ENCODE data around the gene LRRC34. TPM values are rescaled to one million over a fixed set of nuclear protein-coding genes. Genes with fewer than 3 reads are reported as not detected.

Gene LRRC34
- total and polyA plus RNA-seq, 4 experiments from 2014 or later, result 0.33 to 0.98 (median 0.42) TPM

DNA sequence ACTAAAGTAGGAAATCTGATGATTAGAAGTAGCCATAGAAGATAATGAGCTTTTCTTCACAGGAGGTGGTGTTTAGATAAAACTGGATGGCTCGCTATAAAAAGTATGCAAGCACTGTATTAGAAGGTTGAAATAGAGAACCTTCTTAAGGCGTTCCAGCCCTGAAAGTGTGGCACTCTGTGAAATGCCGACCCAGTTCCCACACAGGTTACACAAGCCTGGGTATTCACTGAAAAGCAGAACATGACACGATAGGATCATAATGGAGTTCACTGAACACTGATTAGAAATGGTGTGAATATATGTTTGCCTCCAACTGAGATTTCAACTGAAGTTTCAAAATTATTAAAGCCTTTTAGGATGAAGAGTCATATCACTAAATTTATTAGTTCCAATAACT, 15.0 kb upstream of the LRRC34 start:
- Histone ChIP-seq H3K9me3 (ENCODE audit: control insufficient read depth in 1 of 2, low read length in 2 of 2) (no peaks in the 10 kb centered on the region), H3K4me1 (ENCODE audit: insufficient read depth, low read length) (no peaks in the 10 kb centered on the region), H3K4me3 (ENCODE audit: low read length in 2 of 2) (no peak overlapping the region), H3K27ac (ENCODE audit: low read depth, low read length) (no peak overlapping the region), H3K36me3 (ENCODE audit: insufficient read depth, low read length) (no peaks in the 10 kb centered on the region), H3K27me3 (ENCODE audit: insufficient read depth, low read length) (no peaks in the 10 kb centered on the region)
- Mint-ChIP-seq H3K27ac (no peak overlapping the region), H3K4me3 (no peak overlapping the region), H3K27me3 (peaks cover 6 to 17% of the 10 kb centered on the region in 2 donors), H3K36me3 (no peaks in the 10 kb centered on the region), H3K4me1 (no peaks in the 10 kb centered on the region), H3K9me3 (no peaks in the 10 kb centered on the region)
- no peak for DNase-seq
- intact Hi-C loops (cut with micrococcal nuclease), result no loop called here
- POLR2A ChIA-PET (ENCODE audit: partially characterized antibody), result no interaction called here
- CTCF ChIA-PET (ENCODE audit: partially characterized antibody), result no interaction called here

DNA sequence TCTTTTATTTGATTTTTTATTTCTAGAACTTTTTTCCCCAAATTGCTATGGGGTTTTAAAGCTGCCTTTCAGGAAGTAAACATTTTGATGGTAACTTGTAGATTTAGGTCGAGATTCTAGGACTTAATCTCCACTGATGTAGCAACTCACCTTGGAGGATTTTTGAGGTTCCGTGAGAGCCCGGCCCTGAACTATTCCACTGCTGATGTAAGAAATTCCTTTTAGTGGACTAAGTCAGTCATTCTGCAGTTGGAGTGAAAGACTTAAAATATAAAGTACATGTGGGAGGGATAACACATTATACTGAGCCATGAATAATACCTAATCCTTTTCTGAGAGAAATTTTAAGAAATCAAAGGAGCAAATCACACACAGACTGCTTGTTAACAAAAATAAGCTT, 12.6 kb upstream of the LRRC34 start:
- ChIA-PET POLR2A (ENCODE audit: partially characterized antibody) (no interaction called here), CTCF (ENCODE audit: partially characterized antibody) (interaction anchor here (0.7 to 0.9 kb wide), 2 partner anchors 14 to 38 kb away, joined by 3 read pairs; no protein-coding TSS in a partner anchor)
- Histone ChIP-seq H3K4me3 (ENCODE audit: low read length in 2 of 2) (no peak overlapping the region), H3K36me3 (ENCODE audit: insufficient read depth, low read length) (no peaks in the 10 kb centered on the region), H3K4me1 (ENCODE audit: insufficient read depth, low read length) (no peaks in the 10 kb centered on the region), H3K27ac (ENCODE audit: low read depth, low read length) (no peak overlapping the region), H3K27me3 (ENCODE audit: insufficient read depth, low read length) (no peaks in the 10 kb centered on the region), H3K9me3 (ENCODE audit: control insufficient read depth in 1 of 2, low read length in 2 of 2) (no peaks in the 10 kb centered on the region)
- no peak for DNase-seq
- intact Hi-C loops (cut with micrococcal nuclease), result no loop called here
- Mint-ChIP-seq H3K4me1 (no peaks in the 10 kb centered on the region), H3K27ac (no peak overlapping the region), H3K4me3 (no peak overlapping the region), H3K9me3 (no peaks in the 10 kb centered on the region), H3K36me3 (no peaks in the 10 kb centered on the region), H3K27me3 (peaks cover 14 to 16% of the 10 kb centered on the region in 2 donors)

GRCh38 chr3:169822983-169823382, 10.3 kb upstream of the LRRC34 start:
- ChIA-PET CTCF (ENCODE audit: partially characterized antibody) (interaction anchor here (1.0 to 1.5 kb wide), 2 partner anchors 64 to 989 kb away, joined by 3 read pairs; no protein-coding TSS in a partner anchor), POLR2A (ENCODE audit: partially characterized antibody) (interaction anchor here (1.3 kb wide), 1 partner anchor 10 kb away, joined by 3 read pairs; the partner anchor contains the start of genes LRRC34 and LRRIQ4)
- Histone ChIP-seq H3K9me3 (ENCODE audit: control insufficient read depth in 1 of 2, low read length in 2 of 2) (no peaks in the 10 kb centered on the region), H3K27me3 (ENCODE audit: insufficient read depth, low read length) (no peaks in the 10 kb centered on the region), H3K4me1 (ENCODE audit: insufficient read depth, low read length) (no peaks in the 10 kb centered on the region), H3K36me3 (ENCODE audit: insufficient read depth, low read length) (no peaks in the 10 kb centered on the region), H3K4me3 (ENCODE audit: low read length in 2 of 2) (no peak overlapping the region), H3K27ac (ENCODE audit: low read depth, low read length) (no peak overlapping the region)
- no peaks in the 10 kb centered on the region for H3K4me1 Mint-ChIP-seq
- H3K36me3 Mint-ChIP-seq, result no peaks in the 10 kb centered on the region
- no peak for DNase-seq
- H3K27me3 Mint-ChIP-seq, result peaks cover 16 to 27% of the 10 kb centered on the region in 2 donors
- no peaks in the 10 kb centered on the region for H3K9me3 Mint-ChIP-seq
- intact Hi-C loops (cut with micrococcal nuclease), result no loop called here
- H3K27ac Mint-ChIP-seq, result no peak overlapping the region
- H3K4me3 Mint-ChIP-seq, result no peak overlapping the region

- no peaks in the 10 kb centered on the region for H3K4me1 Mint-ChIP-seq
- no peaks in the 10 kb centered on the region for H3K4me1 ChIP-seq (ENCODE audit: insufficient read depth, low read length)
- no peaks in the 10 kb centered on the region for H3K9me3 ChIP-seq (ENCODE audit: control insufficient read depth in 1 of 2, low read length in 2 of 2)
- peaks cover 0 to 3% (median 0%) of the 10 kb centered on the region in 8 donors for H3K9me3 Mint-ChIP-seq
- no peak overlapping the region for H3K27ac ChIP-seq (ENCODE audit: low read depth, low read length)
- no peak overlapping the region for H3K4me3 ChIP-seq (ENCODE audit: low read length in 2 of 2)
- H3K27me3 ChIP-seq (ENCODE audit: insufficient read depth, low read length), result no peaks in the 10 kb centered on the region
- peaks cover 17 to 28% of the 10 kb centered on the region in 2 donors for H3K27me3 Mint-ChIP-seq
- H3K36me3 ChIP-seq (ENCODE audit: insufficient read depth, low read length), result no peaks in the 10 kb centered on the region
- H3K4me3 Mint-ChIP-seq, result no peak overlapping the region
- no peak overlapping the region for H3K27ac Mint-ChIP-seq
- CTCF ChIA-PET (ENCODE audit: partially characterized antibody), result interaction anchor here (1.0 to 1.5 kb wide), 2 partner anchors 64 to 990 kb away, joined by 3 read pairs; no protein-coding TSS in a partner anchor
- no peaks in the 10 kb centered on the region for H3K36me3 Mint-ChIP-seq
- intact Hi-C loops (cut with micrococcal nuclease), result no loop called here
- no peak for DNase-seq
- POLR2A ChIA-PET (ENCODE audit: partially characterized antibody), result interaction anchor here (1.3 kb wide), 1 partner anchor 10 kb away, joined by 3 read pairs; the partner anchor contains the start of genes LRRC34 and LRRIQ4
These were observed 9.8 kb upstream of the LRRC34 start for GRCh38 chr3:169822540-169822939.

DNA sequence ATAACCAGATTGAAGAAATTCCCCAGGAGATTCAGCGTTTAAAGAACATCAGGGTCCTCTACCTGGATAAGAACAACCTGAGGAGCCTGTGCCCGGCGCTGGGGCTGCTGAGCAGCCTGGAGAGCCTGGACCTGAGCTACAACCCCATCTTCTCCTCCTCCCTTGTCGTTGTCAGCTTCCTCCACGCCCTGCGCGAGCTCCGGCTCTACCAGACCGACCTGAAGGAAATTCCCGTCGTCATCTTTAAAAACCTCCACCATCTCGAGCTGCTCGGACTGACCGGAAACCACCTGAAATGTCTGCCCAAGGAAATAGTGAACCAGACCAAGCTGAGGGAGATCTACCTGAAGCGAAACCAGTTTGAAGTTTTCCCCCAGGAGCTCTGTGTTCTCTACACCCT, 9.4 kb upstream of the LRRC34 start:
- no peaks in the 10 kb centered on the region for H3K9me3 ChIP-seq (ENCODE audit: control insufficient read depth in 1 of 2, low read length in 2 of 2)
- H3K36me3 Mint-ChIP-seq, result no peaks in the 10 kb centered on the region

DNA sequence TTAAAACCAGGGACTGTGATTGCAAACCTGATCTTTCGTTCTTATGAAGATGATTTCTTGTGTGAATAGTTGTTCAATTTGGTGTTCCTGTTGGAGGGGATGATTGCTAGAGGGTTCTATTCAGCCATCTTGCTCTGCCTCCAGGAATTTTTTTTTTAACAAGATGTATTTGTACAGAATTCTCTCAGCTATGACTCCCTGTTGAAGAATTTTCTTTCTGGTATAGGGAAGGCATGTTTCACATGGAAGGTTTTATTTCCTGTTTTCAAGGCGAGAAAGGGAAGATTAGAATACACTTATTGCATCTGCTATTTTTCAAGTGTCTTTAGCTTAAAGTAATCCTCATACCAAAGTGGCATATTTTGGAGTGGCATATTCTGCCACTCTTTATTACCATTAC, 5.6 kb upstream of the LRRC34 start:
- peaks cover 9% of the 10 kb centered on the region for H3K4me1 ChIP-seq (ENCODE audit: insufficient read depth, low read length)
- no peak overlapping the region for H3K27ac Mint-ChIP-seq
- ChIA-PET CTCF (ENCODE audit: partially characterized antibody) (interaction anchor here (1.1 kb wide), 1 partner anchor 26 kb away, joined by 3 read pairs; no protein-coding TSS in a partner anchor), POLR2A (ENCODE audit: partially characterized antibody) (no interaction called here)
- H3K4me3 ChIP-seq (ENCODE audit: low read length in 2 of 2), result no peak overlapping the region
- intact Hi-C loops (cut with micrococcal nuclease), result no loop called here
- peaks cover 13 to 24% of the 10 kb centered on the region in 2 donors for H3K27me3 Mint-ChIP-seq
- H3K9me3 ChIP-seq (ENCODE audit: control insufficient read depth in 1 of 2, low read length in 2 of 2), result peaks cover 0 to 8% of the 10 kb centered on the region in 2 donors
- no peak for DNase-seq
- no peaks in the 10 kb centered on the region for H3K27me3 ChIP-seq (ENCODE audit: insufficient read depth, low read length)
- peaks cover 0 to 5% of the 10 kb centered on the region in 2 donors for H3K36me3 Mint-ChIP-seq
- no peak overlapping the region for H3K27ac ChIP-seq (ENCODE audit: low read depth, low read length)
- peaks cover 8 to 12% (median 10%) of the 10 kb centered on the region in 4 donors for H3K4me1 Mint-ChIP-seq
- no peak overlapping the region for H3K4me3 Mint-ChIP-seq
- peaks cover 0 to 22% (median 12%) of the 10 kb centered on the region in 8 donors for H3K9me3 Mint-ChIP-seq
- H3K36me3 ChIP-seq (ENCODE audit: insufficient read depth, low read length), result no peaks in the 10 kb centered on the region

More for the DNA sequence above, 9.4 kb upstream of the LRRC34 start:
- Histone ChIP-seq H3K4me1 (ENCODE audit: insufficient read depth, low read length) (no peaks in the 10 kb centered on the region), H3K27me3 (ENCODE audit: insufficient read depth, low read length) (no peaks in the 10 kb centered on the region), H3K27ac (ENCODE audit: low read depth, low read length) (no peak overlapping the region), H3K36me3 (ENCODE audit: insufficient read depth, low read length) (no peaks in the 10 kb centered on the region), H3K4me3 (ENCODE audit: low read length in 2 of 2) (no peak overlapping the region)
- peaks cover 0 to 5% (median 0%) of the 10 kb centered on the region in 8 donors for H3K9me3 Mint-ChIP-seq
- intact Hi-C loops (cut with micrococcal nuclease), result no loop called here
- H3K4me3 Mint-ChIP-seq, result no peak overlapping the region
- H3K27ac Mint-ChIP-seq, result no peak overlapping the region
- POLR2A ChIA-PET (ENCODE audit: partially characterized antibody), result interaction anchor here (1.3 kb wide), 1 partner anchor 10 kb away, joined by 3 read pairs; the partner anchor contains the start of genes LRRC34 and LRRIQ4
- CTCF ChIA-PET (ENCODE audit: partially characterized antibody), result interaction anchor here (1.5 kb wide), 1 partner anchor 990 kb away, joined by 3 read pairs; no protein-coding TSS in a partner anchor
- H3K27me3 Mint-ChIP-seq, result peaks cover 17 to 28% of the 10 kb centered on the region in 2 donors
- DNase-seq, result no peak
- no peaks in the 10 kb centered on the region for H3K4me1 Mint-ChIP-seq

- no peak for DNase-seq
- Mint-ChIP-seq H3K4me1 (peaks cover 16 to 25% (median 19%) of the 10 kb centered on the region in 4 donors), H3K27me3 (peaks cover 3 to 14% of the 10 kb centered on the region in 2 donors), H3K27ac (no peak overlapping the region), H3K36me3 (peaks cover 0 to 8% of the 10 kb centered on the region in 2 donors), H3K9me3 (peaks cover 0 to 22% (median 12%) of the 10 kb centered on the region in 8 donors), H3K4me3 (no peak overlapping the region)
- H3K36me3 ChIP-seq (ENCODE audit: insufficient read depth, low read length), result no peaks in the 10 kb centered on the region
- H3K27me3 ChIP-seq (ENCODE audit: insufficient read depth, low read length), result no peaks in the 10 kb centered on the region
- H3K27ac ChIP-seq (ENCODE audit: low read depth, low read length), result no peak overlapping the region
- POLR2A ChIA-PET (ENCODE audit: partially characterized antibody), result interaction anchor here (0.6 kb wide), 1 partner anchor 52 kb away, joined by 3 read pairs; no protein-coding TSS in a partner anchor
- H3K4me1 ChIP-seq (ENCODE audit: insufficient read depth, low read length), result peaks cover 21% of the 10 kb centered on the region
- CTCF ChIA-PET (ENCODE audit: partially characterized antibody), result no interaction called here
- intact Hi-C loops (cut with micrococcal nuclease), result no loop called here
- H3K9me3 ChIP-seq (ENCODE audit: control insufficient read depth in 1 of 2, low read length in 2 of 2), result peaks cover 0 to 8% of the 10 kb centered on the region in 2 donors
- H3K4me3 ChIP-seq (ENCODE audit: low read length in 2 of 2), result no peak overlapping the region
These were observed 3.0 kb upstream of the LRRC34 start for GRCh38 chr3:169815590-169816150.

Data from CD4-positive, alpha-beta memory T cell (primary cell).